Gastrocnemius medialis (tissue), 4 donors: ENCODE measurements around the gene EML3.
"Not testable (repeated sequence)": the region's sequence is repeated elsewhere in the genome, so short reads cannot be mapped to it uniquely, and the experiment has no call there.

Experiments
- POLR2A ChIP-seq, 2 donors: fragments of 450-650 bp; IDR thresholded peaks; one replicate each; pipeline ENCODE4 v1.6.1; 2017; ENCODE audit warnings: antibody characterized with exemption in 2 of 2, mild to moderate bottlenecking in 2 of 2, moderate library complexity in 2 of 2
- TF ChIP-seq, protein P1 (sequence below), 5 experiments: fragments of 450-650 bp in 3 of 5; fragments of 200-600 bp in 2 of 5; sonication (generic) in 2 of 5; IDR thresholded peaks in 4 of 5; conservative IDR thresholded peaks in 1 of 5; 1 replicate in 4 of 5; 2 replicates in 1 of 5; pipeline ENCODE4 v1.5.1; 2016 to 2019; ENCODE audit warnings: antibody characterized with exemption in 5 of 5, mild to moderate bottlenecking in 3 of 5, moderate library complexity in 3 of 5

DNA sequence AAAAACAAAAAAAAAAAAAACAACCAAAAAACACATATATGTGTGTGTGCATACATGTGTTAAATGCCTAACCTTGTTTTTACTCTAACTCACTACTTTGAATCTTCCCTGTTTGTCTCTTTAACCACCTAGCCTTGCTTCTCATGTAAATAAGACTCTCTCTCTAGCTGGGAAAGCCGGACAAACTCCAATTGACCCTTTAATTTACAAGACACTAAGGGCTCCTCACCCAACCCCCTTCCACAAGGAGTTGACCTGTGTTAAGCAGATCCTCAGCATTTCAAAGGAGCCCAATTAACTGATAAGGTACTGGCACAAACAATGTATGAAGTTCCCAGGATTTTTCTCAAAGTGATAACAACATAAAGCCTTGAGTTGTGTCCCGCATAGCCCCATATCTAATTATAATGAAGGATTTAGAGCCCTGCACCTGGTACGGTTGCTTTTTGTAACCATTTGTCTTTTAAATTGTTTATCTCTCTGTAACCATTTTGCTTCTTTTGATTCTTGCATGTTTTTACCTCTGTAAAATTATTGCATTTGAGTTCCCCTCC lies 50.8 kb downstream of the EML3 start:
- TF ChIP-seq, protein P1, sequence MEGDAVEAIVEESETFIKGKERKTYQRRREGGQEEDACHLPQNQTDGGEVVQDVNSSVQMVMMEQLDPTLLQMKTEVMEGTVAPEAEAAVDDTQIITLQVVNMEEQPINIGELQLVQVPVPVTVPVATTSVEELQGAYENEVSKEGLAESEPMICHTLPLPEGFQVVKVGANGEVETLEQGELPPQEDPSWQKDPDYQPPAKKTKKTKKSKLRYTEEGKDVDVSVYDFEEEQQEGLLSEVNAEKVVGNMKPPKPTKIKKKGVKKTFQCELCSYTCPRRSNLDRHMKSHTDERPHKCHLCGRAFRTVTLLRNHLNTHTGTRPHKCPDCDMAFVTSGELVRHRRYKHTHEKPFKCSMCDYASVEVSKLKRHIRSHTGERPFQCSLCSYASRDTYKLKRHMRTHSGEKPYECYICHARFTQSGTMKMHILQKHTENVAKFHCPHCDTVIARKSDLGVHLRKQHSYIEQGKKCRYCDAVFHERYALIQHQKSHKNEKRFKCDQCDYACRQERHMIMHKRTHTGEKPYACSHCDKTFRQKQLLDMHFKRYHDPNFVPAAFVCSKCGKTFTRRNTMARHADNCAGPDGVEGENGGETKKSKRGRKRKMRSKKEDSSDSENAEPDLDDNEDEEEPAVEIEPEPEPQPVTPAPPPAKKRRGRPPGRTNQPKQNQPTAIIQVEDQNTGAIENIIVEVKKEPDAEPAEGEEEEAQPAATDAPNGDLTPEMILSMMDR (IDR thresholded peaks at IDR 0.05 in 4 of 5, conservative IDR thresholded peaks at IDR 0.05 in 1 of 5): not testable (repeated sequence)
- TF ChIP-seq POLR2A (IDR thresholded peaks at IDR 0.05): not testable (repeated sequence)
